Gastroesophageal sphincter (tissue), 4 donors: Measurements from ENCODE around the gene TLE3. TPM values are rescaled to one million over a fixed set of nuclear protein-coding genes. Genes with fewer than 3 reads are reported as not detected.

ENCODE experiments used
- ATAC-seq: fragments of 150-250 bp; one replicate; pipeline ENCODE4 v1.9.1; 2016; ENCODE audit warnings: mild to moderate bottlenecking, moderate library complexity
- H3K27ac ChIP-seq, 4 donors: fragments of 200-600 bp; sonication (generic) in 3 of 4; 1 replicate in 3 of 4; 2 replicates in 1 of 4; pipeline ENCODE4 v1.5.1; 2016 to 2019
- H3K27me3 ChIP-seq: fragments of 200-600 bp; sonication (generic); one replicate; pipeline ENCODE4 v1.5.1; 2019
- H3K36me3 ChIP-seq, 2 donors: fragments of 200-600 bp; sonication (generic); one replicate each; pipeline ENCODE4 v1.5.1; 2019; ENCODE audit warnings: control low read depth in 1 of 2
- H3K4me1 ChIP-seq, 3 donors: fragments of 200-600 bp; sonication (generic); 1 replicate in 2 of 3; 2 replicates in 1 of 3; pipeline ENCODE4 v1.5.1; 2016 to 2019; ENCODE audit warnings: control low read depth in 2 of 3
- H3K4me3 ChIP-seq, 2 donors: fragments of 200-600 bp; sonication (generic); one replicate each; pipeline ENCODE4 v1.5.1; 2019; ENCODE audit warnings: mild to moderate bottlenecking in 1 of 2, moderate library complexity in 1 of 2
- H3K9me3 ChIP-seq, 3 donors: fragments of 200-600 bp; sonication (generic); one replicate each; pipeline ENCODE4 v1.5.1; 2017 to 2019; ENCODE audit warnings: control low read depth in 2 of 3
- CTCF ChIP-seq, 4 experiments: fragments of 200-600 bp in 2 of 4; fragments of 450-650 bp in 2 of 4; sonication (generic) in 1 of 4; IDR thresholded peaks; one replicate each; pipeline ENCODE4 v1.5.1; 2017 to 2019; ENCODE audit warnings: antibody characterized with exemption in 4 of 4, mild to moderate bottlenecking in 2 of 4, moderate library complexity in 2 of 4
- EP300 ChIP-seq: sonication (generic); formaldehyde crosslinking; IDR thresholded peaks from one replicate; pipeline ENCODE4 v1.6.1; 2017; ENCODE audit warnings: antibody characterized with exemption, mild to moderate bottlenecking
- POLR2A ChIP-seq, 2 donors: fragments of 450-650 bp; IDR thresholded peaks; one replicate each; pipeline ENCODE4 v1.6.1; 2017; ENCODE audit warnings: antibody characterized with exemption in 2 of 2, mild to moderate bottlenecking in 2 of 2, moderate library complexity in 1 of 2
- POLR2AphosphoS5 ChIP-seq: sonication (generic); formaldehyde crosslinking; IDR thresholded peaks from one replicate; pipeline ENCODE4 v1.6.1; 2017; ENCODE audit warnings: antibody characterized with exemption
- WGBS, 2 donors: methylation state at CpG; one replicate each; pipeline ENCODE4 v1.1.5; 2018; ENCODE audit warnings: low coverage in 1 of 2; 5-methylcytosine and 5-hydroxymethylcytosine counted together
- total RNA-seq, 4 donors: library from RNA; depleted of rRNA; stranded (reverse); fragments of >200 nt; gene quantifications; one replicate each; pipeline ENCODE4 v1.1.0, GENCODE V29; 2016

The TLE3 gene
- total RNA-seq, 4 donors from 2014 or later = 32.4 to 81.6 (median 62.6) TPM

DNA sequence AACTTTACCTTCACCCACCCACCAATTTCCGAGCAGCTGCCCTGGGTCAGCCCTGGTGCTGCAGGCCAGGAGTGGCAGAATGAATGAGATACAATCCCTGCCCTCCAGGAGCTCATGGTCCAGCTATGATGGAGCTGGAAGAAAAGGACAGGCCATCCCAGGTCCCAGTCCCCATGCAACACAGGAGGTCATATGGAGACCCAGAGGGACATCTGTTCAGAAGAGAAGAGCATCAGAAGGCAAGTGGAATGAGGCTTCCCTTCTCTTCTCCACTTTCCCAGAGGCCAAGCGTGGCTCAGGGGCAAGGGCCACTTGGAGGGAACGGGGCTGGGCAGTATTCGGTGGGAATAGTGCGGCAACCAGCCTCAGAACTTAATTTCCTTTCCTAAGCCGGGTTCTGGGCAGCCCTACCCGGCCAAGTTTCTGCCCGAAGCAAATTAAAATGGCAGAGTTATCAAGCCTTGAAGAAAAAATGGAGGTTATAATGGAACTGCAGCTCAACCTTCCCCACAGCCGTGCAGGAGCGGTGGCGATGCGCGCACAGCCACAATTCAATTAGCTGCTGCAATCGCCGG, 35.9 kb downstream of the TLE3 start:
- Histone ChIP-seq H3K27me3 (no peaks in the 10 kb centered on the region), H3K27ac (peak overlapping the region in 2 of 4 donors; percentile 54 to 57), H3K9me3 (no peaks in the 10 kb centered on the region), H3K4me3 (peak overlapping the region in 1 of 2 donors; percentile 22), H3K36me3 (peaks cover 0 to 85% of the 10 kb centered on the region in 2 donors), H3K4me1 (peaks cover 0 to 60% (median 7%) of the 10 kb centered on the region in 3 donors)
- no peak for ATAC-seq
- TF ChIP-seq EP300 (no peak), CTCF (IDR thresholded peaks at IDR 0.05) (no peak), POLR2AphosphoS5 (no peak), POLR2A (IDR thresholded peaks at IDR 0.05) (no peak)
- 79 to 81% methylated on average over 14 to 15 of the region's 15 CpGs for WGBS, 2 donors

- 80 to 90% methylated on average over 1 to 4 of the region's 8 CpGs for WGBS, 2 donors
- Histone ChIP-seq H3K4me1 (peaks cover 0 to 52% (median 7%) of the 10 kb centered on the region in 3 donors), H3K27ac (no peak overlapping the region), H3K9me3 (no peaks in the 10 kb centered on the region), H3K27me3 (no peaks in the 10 kb centered on the region), H3K4me3 (no peak overlapping the region), H3K36me3 (peaks cover 0 to 85% of the 10 kb centered on the region in 2 donors)
- no peak for ATAC-seq
- TF ChIP-seq CTCF (IDR thresholded peaks at IDR 0.05) (no peak), POLR2A (IDR thresholded peaks at IDR 0.05) (no peak), EP300 (no peak), POLR2AphosphoS5 (no peak)
Observed at GRCh38 chr15:70060993-70061305, 36.8 kb downstream of the TLE3 start.

DNA sequence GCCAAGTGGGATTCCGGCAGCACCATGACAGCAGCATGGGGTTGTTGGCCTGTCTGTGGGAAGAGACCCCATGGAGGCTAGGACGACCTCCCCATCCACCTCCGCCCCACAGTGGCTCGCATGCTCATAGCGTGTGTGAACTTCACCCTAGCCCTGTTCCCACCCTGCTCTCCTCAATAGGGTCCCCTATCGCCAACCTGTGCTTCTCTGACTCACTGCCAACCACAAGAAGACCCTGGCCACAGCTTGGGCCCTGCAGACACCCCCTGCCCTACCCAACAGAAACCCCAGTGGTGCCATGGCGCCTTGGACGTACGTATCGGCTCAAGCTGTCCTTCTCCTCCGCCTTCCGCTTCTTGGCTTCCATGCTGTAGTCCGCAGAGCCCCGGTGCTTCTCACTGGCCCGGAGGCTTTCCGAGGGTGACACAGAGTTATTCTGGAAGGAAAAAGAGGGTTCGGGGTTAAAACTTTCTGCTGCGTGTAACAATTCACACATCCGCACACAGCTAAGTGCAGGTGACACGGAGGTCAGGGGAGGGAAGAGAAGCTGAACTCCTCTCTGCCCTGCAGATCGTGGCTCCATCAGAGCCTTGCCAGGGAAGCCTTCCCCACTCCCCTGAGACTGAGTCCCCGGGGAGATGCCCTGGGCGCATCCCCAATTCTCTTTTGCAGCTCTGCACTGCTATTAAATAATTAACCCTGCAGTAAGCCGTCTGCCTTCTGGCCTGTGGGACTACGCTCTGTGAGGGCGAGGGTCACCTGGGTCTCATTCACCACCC, 37.3 kb downstream of the TLE3 start:
- Histone ChIP-seq H3K27me3 (no peaks in the 10 kb centered on the region), H3K36me3 (peaks cover 0 to 85% of the 10 kb centered on the region in 2 donors), H3K9me3 (no peaks in the 10 kb centered on the region), H3K4me1 (peaks cover 0 to 47% (median 7%) of the 10 kb centered on the region in 3 donors), H3K4me3 (no peak overlapping the region), H3K27ac (no peak overlapping the region)
- WGBS, 2 donors = no CpG with 5 or more reads among the region's 26 CpGs
- ATAC-seq = no peak
- TF ChIP-seq POLR2AphosphoS5 = no peak
- no peak for TF ChIP-seq EP300
- no peak for TF ChIP-seq POLR2A (IDR thresholded peaks at IDR 0.05)
- TF ChIP-seq CTCF (IDR thresholded peaks at IDR 0.05) = no peak

DNA sequence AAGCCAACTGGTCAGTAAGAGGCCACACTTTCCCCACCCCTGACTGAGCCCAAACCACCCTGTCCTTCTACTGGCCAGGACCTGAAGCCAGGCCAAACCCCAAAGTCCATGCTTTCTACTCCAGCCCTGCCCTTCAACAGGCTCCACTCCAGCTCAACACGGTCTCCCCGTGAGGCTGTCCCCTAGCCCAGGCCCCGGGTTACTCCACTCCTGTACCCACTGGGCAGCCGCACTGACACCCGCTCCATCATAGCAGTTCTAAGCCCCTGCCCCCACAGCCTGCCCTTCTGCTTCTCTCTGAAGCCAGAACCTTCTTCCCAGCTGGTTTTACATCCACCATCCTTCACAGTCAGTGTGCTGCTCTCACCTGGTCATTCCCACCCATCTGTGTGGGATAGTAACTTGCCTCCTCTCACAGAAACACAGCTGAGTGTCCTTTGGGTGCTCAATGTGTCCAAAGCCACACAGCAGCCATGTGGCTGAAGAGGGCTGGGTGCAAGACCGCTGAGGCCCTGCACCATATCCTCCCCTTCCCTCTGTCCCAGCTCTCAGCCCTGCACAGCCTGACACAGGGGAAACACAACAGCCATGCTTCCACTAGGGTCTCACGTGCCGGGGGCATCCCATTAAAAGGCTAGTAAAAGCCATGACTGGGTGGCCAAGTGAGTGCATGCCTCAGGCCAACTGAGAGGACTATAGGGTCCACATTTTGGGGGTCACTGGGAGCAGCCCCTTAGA, 38.1 kb downstream of the TLE3 start:
- peaks cover 0 to 87% of the 10 kb centered on the region in 2 donors for H3K36me3 ChIP-seq
- no peak overlapping the region for H3K27ac ChIP-seq
- no peak overlapping the region for H3K4me3 ChIP-seq
- ATAC-seq = no peak
- no peaks in the 10 kb centered on the region for H3K27me3 ChIP-seq
- H3K4me1 ChIP-seq = peaks cover 0 to 40% (median 3%) of the 10 kb centered on the region in 3 donors
- H3K9me3 ChIP-seq = no peaks in the 10 kb centered on the region
- 96 to 98% methylated on average over 5 to 7 of the region's 8 CpGs for WGBS, 2 donors
- TF ChIP-seq EP300 = no peak
- no peak for TF ChIP-seq POLR2AphosphoS5
- TF ChIP-seq POLR2A (IDR thresholded peaks at IDR 0.05) = no peak
- no peak for TF ChIP-seq CTCF (IDR thresholded peaks at IDR 0.05)
